IMR-90 (cell line): ENCODE measurements around the gene MYL6. TPM values are rescaled to one million over a fixed set of nuclear protein-coding genes. Genes with fewer than 3 reads are reported as not detected.

Source experiments
- ATAC-seq: fragments of 200-7000 bp; cut with Tn5 transposase; 2 replicates; pipeline ENCODE4 v1.9.1; 2020; ENCODE audit warnings: low read depth, mild to moderate bottlenecking, moderate library complexity
- BruUV-seq: library from RNA; stranded (reverse); fragments of 400-500 nt; replicated peaks from 2 replicates; lab custom pipeline; 2021; lab: Mats Ljungman, UMichigan
- CTCF ChIA-PET: fragments of 300-600 bp; formaldehyde crosslinking; extraction: SDS; loops from one replicate; lab custom pipeline; 2021; ENCODE audit warnings: antibody characterized with exemption; lab: Yijun Ruan, JAX
- POLR2A ChIA-PET: fragments of 300-600 bp; sonication (Branson Sonifier 250); formaldehyde crosslinking; loops from one replicate; lab custom pipeline; 2022; ENCODE audit warnings: antibody characterized with exemption; ENCODE audit not compliant: unreplicated experiment; lab: Charles Lee
- DNase-seq: peaks from one replicate; pipeline ENCODE4 v3.0.0; 2013
- H2AFZ ChIP-seq: replicated peaks from 2 replicates; pipeline ENCODE3; 2013; ENCODE audit warnings: low read length, mild to moderate bottlenecking; ENCODE audit not compliant: poor library complexity
- H2AK5ac ChIP-seq: 2 replicates; pipeline ENCODE4 v1.6.1; 2013; ENCODE audit warnings: low read depth, low read length, inconsistent platforms
- H2AK9ac ChIP-seq: replicated peaks from 2 replicates; pipeline ENCODE3; 2013; ENCODE audit warnings: mild to moderate bottlenecking, low read depth, low read length, moderate library complexity; ENCODE audit not compliant: poor library complexity
- H2BK120ac ChIP-seq: 2 replicates; pipeline ENCODE4 v1.6.1; 2013; ENCODE audit warnings: low read depth, low read length, inconsistent platforms
- H2BK15ac ChIP-seq: 3 replicates; pipeline ENCODE4 v1.6.1; 2013; ENCODE audit warnings: low read depth, low read length, inconsistent platforms
- H2BK20ac ChIP-seq: 2 replicates; pipeline ENCODE4 v1.6.1; 2013; ENCODE audit warnings: low read depth, mild to moderate bottlenecking, inconsistent platforms, low read length, moderate library complexity
- H2BK5ac ChIP-seq: 2 replicates; pipeline ENCODE4 v1.6.1; 2013; ENCODE audit warnings: mild to moderate bottlenecking, low read depth, low read length, inconsistent platforms; ENCODE audit not compliant: poor library complexity, severe bottlenecking
- H3K14ac ChIP-seq: replicated peaks from 2 replicates; pipeline ENCODE4 v1.6.1; 2013; ENCODE audit warnings: low read depth, low read length, inconsistent platforms
- H3K18ac ChIP-seq: 2 replicates; pipeline ENCODE4 v1.6.1; 2013; ENCODE audit warnings: low read depth, low read length, control low read depth
- H3K23ac ChIP-seq: 2 replicates; pipeline ENCODE4 v1.6.1; 2013; ENCODE audit warnings: low read depth, low read length, inconsistent platforms
- H3K27ac ChIP-seq: 2 replicates; pipeline ENCODE4 v1.5.1; 2013; ENCODE audit warnings: mild to moderate bottlenecking, control low read depth, low read length; ENCODE audit not compliant: insufficient read depth
- H3K27me3 ChIP-seq: 2 replicates; pipeline ENCODE4 v1.6.1; 2013; ENCODE audit warnings: low read length; ENCODE audit not compliant: control insufficient read depth, insufficient read depth
- H3K36me3 ChIP-seq: 2 replicates; pipeline ENCODE4 v1.6.1; 2013; ENCODE audit warnings: low read length, mixed read lengths; ENCODE audit not compliant: control insufficient read depth, insufficient read depth
- H3K4ac ChIP-seq: 2 replicates; pipeline ENCODE4 v1.6.1; 2013; ENCODE audit warnings: low read depth, low read length, inconsistent platforms
- H3K4me1 ChIP-seq: 2 replicates; pipeline ENCODE4 v1.6.1; 2013; ENCODE audit warnings: low read length, mixed read lengths; ENCODE audit not compliant: control insufficient read depth, insufficient read depth
- H3K4me2 ChIP-seq: 2 replicates; pipeline ENCODE4 v1.6.1; 2013; ENCODE audit warnings: low read depth, mild to moderate bottlenecking, control low read depth, low read length, moderate library complexity
- H3K4me3 ChIP-seq: 2 replicates; pipeline ENCODE4 v1.5.1; 2013; ENCODE audit warnings: low read depth, mild to moderate bottlenecking, control low read depth, low read length, moderate library complexity; ENCODE audit not compliant: insufficient read depth
- H3K56ac ChIP-seq: 2 replicates; pipeline ENCODE4 v1.6.1; 2013; ENCODE audit warnings: low read length, inconsistent platforms; ENCODE audit not compliant: insufficient read depth; ENCODE audit errors: extremely low read depth
- H3K79me1 ChIP-seq, 2 experiments: 2 replicates each; pipeline ENCODE4 v1.6.1; 2013; ENCODE audit warnings: low read length in 2 of 2, inconsistent platforms in 1 of 2, low read depth in 1 of 2
- H3K9ac ChIP-seq: 2 replicates; pipeline ENCODE4 v1.6.1; 2013; ENCODE audit warnings: low read depth, low read length, control low read depth
- H3K9me1 ChIP-seq: 2 replicates; pipeline ENCODE4 v1.6.1; 2013; ENCODE audit warnings: low read length, inconsistent platforms; ENCODE audit not compliant: insufficient read depth
- H3K9me3 ChIP-seq: 2 replicates; pipeline ENCODE4 v1.6.1; 2013; ENCODE audit warnings: low read length; ENCODE audit not compliant: control insufficient read depth, insufficient read depth
- H4K20me1 ChIP-seq: 2 replicates; pipeline ENCODE4 v1.6.1; 2013; ENCODE audit warnings: low read length, inconsistent platforms; ENCODE audit not compliant: insufficient read depth
- H4K5ac ChIP-seq: 2 replicates; pipeline ENCODE4 v1.6.1; 2013; ENCODE audit warnings: mild to moderate bottlenecking, low read depth, low read length, control low read depth
- H4K8ac ChIP-seq, 2 experiments: 2 replicates each; pipeline ENCODE4 v1.6.1; 2013; ENCODE audit warnings: low read depth in 2 of 2, low read length in 2 of 2, control low read depth in 1 of 2, inconsistent platforms in 1 of 2
- H4K91ac ChIP-seq: 2 replicates; pipeline ENCODE4 v1.6.1; 2013; ENCODE audit warnings: low read depth, low read length, inconsistent platforms; ENCODE audit not compliant: insufficient read depth
- BHLHE40 ChIP-seq: fragments of 150-350 bp; IDR thresholded peaks from 2 replicates; pipeline ENCODE4 v1.6.1; 2016; ENCODE audit warnings: mild to moderate bottlenecking, low read depth, low read length
- CEBPB ChIP-seq: IDR thresholded peaks from 2 replicates; pipeline ENCODE4 v1.6.1; 2012; ENCODE audit warnings: low read depth, low read length, improper control_type of control experiment
- CHD1 ChIP-seq: IDR thresholded peaks from 2 replicates; pipeline ENCODE4 v1.6.1; 2012; ENCODE audit warnings: low read depth, low read length, improper control_type of control experiment
- CTCF ChIP-seq: conservative IDR thresholded peaks from 2 replicates; pipeline ENCODE4 v1.5.1; 2012; ENCODE audit warnings: mild to moderate bottlenecking, low read depth, low read length, improper control_type of control experiment
- MAFK ChIP-seq: IDR thresholded peaks from 2 replicates; pipeline ENCODE4 v1.6.1; 2012; ENCODE audit warnings: low read depth, low read length, improper control_type of control experiment
- MAZ ChIP-seq: IDR thresholded peaks from 2 replicates; pipeline ENCODE4 v1.6.1; 2012; ENCODE audit warnings: low read depth, mild to moderate bottlenecking, low read length, improper control_type of control experiment, moderate library complexity, borderline replicate concordance
- MXI1 ChIP-seq: IDR thresholded peaks from 2 replicates; pipeline ENCODE4 v1.6.1; 2012; ENCODE audit warnings: low read depth, mild to moderate bottlenecking, low read length, moderate library complexity, borderline replicate concordance
- NFE2L2 ChIP-seq: fragments of 150-350 bp; IDR thresholded peaks from 2 replicates; pipeline ENCODE4 v1.6.1; 2016; ENCODE audit warnings: low read depth, mild to moderate bottlenecking, low read length
- POLR2A ChIP-seq: IDR thresholded peaks from 2 replicates; pipeline ENCODE4 v1.6.1; 2012; ENCODE audit warnings: mild to moderate bottlenecking, low read depth, low read length
- RAD21 ChIP-seq: IDR thresholded peaks from 2 replicates; pipeline ENCODE4 v1.6.1; 2012; ENCODE audit warnings: low read length, improper control_type of control experiment
- RCOR1 ChIP-seq: IDR thresholded peaks from 2 replicates; pipeline ENCODE4 v1.6.1; 2012; ENCODE audit warnings: mild to moderate bottlenecking, low read length, improper control_type of control experiment; ENCODE audit not compliant: insufficient replicate concordance
- RFX5 ChIP-seq: IDR thresholded peaks from 2 replicates; pipeline ENCODE4 v1.8.0; 2012; ENCODE audit warnings: low read depth, mild to moderate bottlenecking, low read length, moderate library complexity
- SMC3 ChIP-seq: fragments of 150-350 bp; IDR thresholded peaks from 2 replicates; pipeline ENCODE4 v1.6.1; 2016; ENCODE audit warnings: low read depth, mild to moderate bottlenecking, antibody characterized with exemption, low read length, moderate library complexity
- WGBS, 2 experiments: methylation state at CpG; one replicate each; pipeline versions ENCODE4 v1.1.5 to v1.1.7; 2013; ENCODE audit warnings: missing lambda C conversion rate in 2 of 2; ENCODE audit not compliant: insufficient read length in 1 of 2; ENCODE audit errors: extremely low coverage in 2 of 2; 5-methylcytosine and 5-hydroxymethylcytosine counted together
- dilution Hi-C: fragments of 300-500 bp; cut with HindIII; formaldehyde crosslinking; loops from one replicate; pipeline ENCODE4 v1.14.3; 2018; ENCODE audit warnings: low sequenced_read_pairs; ENCODE audit not compliant: unreplicated experiment
- in situ Hi-C: fragments of 300-500 bp; cut with MboI; formaldehyde crosslinking; loops from 3 replicates; pipeline ENCODE4 v1.14.3; 2019; ENCODE audit warnings: low sequenced_read_pairs, inconsistent platforms, mixed read lengths
- intact Hi-C: fragments of 100-400 bp; cut with micrococcal nuclease; formaldehyde crosslinking; loops from 2 replicates; pipeline ENCODE4 v1.10.0; 2022
- polyA plus RNA-seq, 3 experiments: library from polyadenylated mRNA; depleted of rRNA; stranded (reverse); fragments of >200 nt; gene quantifications; 2 replicates each; pipeline ENCODE4 v1.2.3, GENCODE V29; 2012; ENCODE audit warnings: low replicate concordance in 1 of 3
- total RNA-seq: library from RNA; depleted of rRNA; stranded (reverse); fragments of >200 nt; gene quantifications from 2 replicates; pipeline ENCODE4 v1.2.3, GENCODE V29; 2012
- TF ChIP-seq, protein P1 (sequence below): fragments of 150-350 bp; IDR thresholded peaks from 2 replicates; pipeline ENCODE4 v1.6.1; 2016; ENCODE audit warnings: low read depth, mild to moderate bottlenecking, low read length, moderate library complexity, borderline replicate concordance

The MYL6 gene
- total and polyA plus RNA-seq, 2 of the 4 experiments (the other 2 are of a cell fraction): 4,816 to 6,979 TPM

DNA sequence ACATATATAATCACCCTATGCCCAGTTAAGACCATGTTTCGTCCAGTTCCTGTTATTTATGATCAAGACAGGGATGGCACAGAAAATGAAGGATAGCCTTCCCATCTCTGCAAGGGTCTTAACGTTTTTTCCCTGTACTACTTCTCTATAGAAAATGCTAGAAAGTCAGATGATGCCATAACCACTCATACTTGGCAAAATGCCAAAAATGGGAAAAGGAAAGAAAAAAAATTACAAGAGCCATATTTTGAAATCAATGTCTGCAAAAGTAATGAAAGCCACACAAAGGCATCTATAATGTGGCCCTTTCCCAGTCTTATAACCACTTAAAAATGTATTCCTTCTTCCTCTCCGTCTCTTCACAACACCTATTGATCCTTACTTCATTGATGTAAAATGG, 7.6 kb upstream of the MYL6 start:
- Histone ChIP-seq H4K91ac (no peak overlapping the region), H2AK5ac (no peak overlapping the region), H2BK15ac (no peak overlapping the region), H3K36me3 (peaks cover 4% of the 10 kb centered on the region; the same call in 1 of the 2 replicates), H3K14ac (no peak overlapping the region), H3K23ac (no peak overlapping the region), H2AK9ac (no peak overlapping the region), H3K4ac (no peak overlapping the region), H3K4me2 (no peak overlapping the region), H3K9me1 (peaks cover 19% of the 10 kb centered on the region), H3K56ac (no peak overlapping the region), H4K5ac (no peak overlapping the region), H3K27ac (no peak overlapping the region), H3K9me3 (no peaks in the 10 kb centered on the region), H2BK20ac (no peak overlapping the region), H3K4me1 (peaks cover 10% of the 10 kb centered on the region), H3K27me3 (no peaks in the 10 kb centered on the region), H3K79me1 (peaks cover 22 to 40% of the 10 kb centered on the region in 2 experiments), H3K18ac (no peak overlapping the region), H2BK120ac (no peak overlapping the region), H2AFZ (no peak overlapping the region), H4K20me1 (no peaks in the 10 kb centered on the region), H3K4me3 (no peak overlapping the region), H4K8ac (no peak overlapping the region; a peak in 2 of 4 replicates), H2BK5ac (no peak overlapping the region), H3K9ac (no peak overlapping the region)
- ATAC-seq (no peak), DNase-seq (peak; percentile 43)
- POLR2A ChIA-PET: interaction anchor here (0.6 kb wide), 1 partner anchor 8 kb away, joined by 4 read pairs; no protein-coding TSS in a partner anchor
- intact Hi-C loops (no loop called here), dilution Hi-C loops (no loop called here), in situ Hi-C loops (no loop called here)
- CTCF ChIA-PET: interaction anchor here (0.6 kb wide), 1 partner anchor 11 kb away, joined by 3 read pairs; no protein-coding TSS in a partner anchor
- BruUV-seq: no TSS peak
- TF ChIP-seq RFX5 (no peak), NFE2L2 (no peak), RCOR1 (no peak), SMC3 (no peak), RAD21 (no peak), CTCF (no peak), MAFK (no peak), MAZ (no peak), CHD1 (no peak), BHLHE40 (no peak), CEBPB (no peak), POLR2A (no peak), MXI1 (no peak)
- TF ChIP-seq, protein P1, sequence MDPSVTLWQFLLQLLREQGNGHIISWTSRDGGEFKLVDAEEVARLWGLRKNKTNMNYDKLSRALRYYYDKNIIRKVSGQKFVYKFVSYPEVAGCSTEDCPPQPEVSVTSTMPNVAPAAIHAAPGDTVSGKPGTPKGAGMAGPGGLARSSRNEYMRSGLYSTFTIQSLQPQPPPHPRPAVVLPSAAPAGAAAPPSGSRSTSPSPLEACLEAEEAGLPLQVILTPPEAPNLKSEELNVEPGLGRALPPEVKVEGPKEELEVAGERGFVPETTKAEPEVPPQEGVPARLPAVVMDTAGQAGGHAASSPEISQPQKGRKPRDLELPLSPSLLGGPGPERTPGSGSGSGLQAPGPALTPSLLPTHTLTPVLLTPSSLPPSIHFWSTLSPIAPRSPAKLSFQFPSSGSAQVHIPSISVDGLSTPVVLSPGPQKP: no peak
- WGBS, 2 experiments: no CpG with 5 or more reads among the region's 3 CpGs
